Measurements from ENCODE around the gene DENND1B. TPM values are rescaled to one million over a fixed set of nuclear protein-coding genes. Genes with fewer than 3 reads are reported as not detected.
A peak's percentile ranks its signal among the peaks of the same experiment; 100 is the strongest.
"Not testable (repeated sequence)": the region's sequence is repeated elsewhere in the genome, so short reads cannot be mapped to it uniquely, and the experiment has no call there.

DENND1B gene
- total and polyA plus RNA-seq, 2 experiments from 2014 or later, result 9.2 to 21.3 TPM

- in situ Hi-C loops (cut with MboI), result no loop called here
- TF ChIP-seq EZH2phosphoT487 (IDR thresholded peaks at IDR 0.05; ENCODE audit: insufficient read depth, low read depth), result no peak
- no peak for TF ChIP-seq EZH2 (IDR thresholded peaks at IDR 0.05; ENCODE audit: insufficient read depth, poor library complexity, severe bottlenecking)
- peaks cover 8% of the 10 kb centered on the region for H3K4me1 ChIP-seq (ENCODE audit: insufficient read depth)
- H3K9ac ChIP-seq, result no peak overlapping the region
- H3K27ac ChIP-seq, result no peak overlapping the region
- DNase-seq, result no peak
- no peak overlapping the region for H3K4me3 ChIP-seq
- H3K36me3 ChIP-seq (ENCODE audit: low read depth), result no peaks in the 10 kb centered on the region; the same call in 1 of the 2 replicates
- WGBS, 2 experiments (ENCODE audit: low coverage in 1 of 2, low lambda C conversion rate in 2 of 2, missing lambda C conversion rate in 2 of 2), result 63 to 78% methylated on average over 4 of the region's 4 CpGs
- H3K4me2 ChIP-seq (ENCODE audit: unreplicated experiment), result no peak overlapping the region
- H3K27me3 ChIP-seq (replicated peaks; ENCODE audit: insufficient read depth), result no peaks in the 10 kb centered on the region
- no peaks in the 10 kb centered on the region for H4K20me1 ChIP-seq (ENCODE audit: insufficient read depth)
- no peak overlapping the region for H2AFZ ChIP-seq
- peaks cover 78% of the 10 kb centered on the region for H3K79me2 ChIP-seq (ENCODE audit: insufficient read depth)
- no peaks in the 10 kb centered on the region for H3K9me2 ChIP-seq (ENCODE audit: insufficient read depth)
- H3F3A ChIP-seq (ENCODE audit: insufficient read depth), result peaks cover 6% of the 10 kb centered on the region
- no peaks in the 10 kb centered on the region for H3K9me3 ChIP-seq (ENCODE audit: low read depth)
Measured at GRCh38 chr1:197768014-197768805, 7.1 kb downstream of the DENND1B start.

DNA sequence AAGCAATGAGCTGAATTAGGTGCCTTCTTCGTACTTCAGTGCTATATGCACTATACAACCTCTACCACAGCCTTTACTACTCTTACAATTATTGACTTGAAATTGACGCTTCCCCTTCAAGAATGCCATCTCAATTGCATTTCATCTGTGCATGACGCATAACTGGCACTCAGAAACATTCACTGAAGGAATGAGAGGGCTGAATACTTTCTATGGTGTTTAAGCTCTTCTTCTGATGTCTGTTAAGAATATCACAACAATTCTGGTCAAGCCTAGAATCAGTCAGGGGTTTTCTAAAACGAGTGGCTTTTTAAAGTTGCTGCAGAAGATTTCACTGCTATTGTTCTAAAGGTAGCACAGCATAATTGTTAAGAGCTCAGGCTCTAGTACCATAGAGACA, 11.5 kb downstream of the DENND1B start:
- Histone ChIP-seq H3F3A (ENCODE audit: insufficient read depth) (no peaks in the 10 kb centered on the region), H4K20me1 (ENCODE audit: insufficient read depth) (no peaks in the 10 kb centered on the region), H3K9ac (no peak overlapping the region), H3K4me2 (ENCODE audit: unreplicated experiment) (no peak overlapping the region), H3K9me3 (ENCODE audit: low read depth) (no peaks in the 10 kb centered on the region), H3K36me3 (ENCODE audit: low read depth) (no peaks in the 10 kb centered on the region), H2AFZ (no peak overlapping the region), H3K4me3 (no peak overlapping the region), H3K27me3 (replicated peaks; ENCODE audit: insufficient read depth) (no peaks in the 10 kb centered on the region), H3K4me1 (ENCODE audit: insufficient read depth) (no peaks in the 10 kb centered on the region; the same call in 1 of the 2 replicates), H3K27ac (no peak overlapping the region), H3K9me2 (ENCODE audit: insufficient read depth) (no peaks in the 10 kb centered on the region), H3K79me2 (ENCODE audit: insufficient read depth) (peaks cover 43% of the 10 kb centered on the region)
- TF ChIP-seq EZH2 (IDR thresholded peaks at IDR 0.05; ENCODE audit: insufficient read depth, poor library complexity, severe bottlenecking) (no peak), EZH2phosphoT487 (IDR thresholded peaks at IDR 0.05; ENCODE audit: insufficient read depth, low read depth) (no peak)
- 73 to 74% methylated on average over 4 of the region's 4 CpGs for WGBS, 2 experiments (ENCODE audit: low coverage in 1 of 2, low lambda C conversion rate in 2 of 2, missing lambda C conversion rate in 2 of 2)
- in situ Hi-C loops (cut with MboI), result no loop called here
- DNase-seq, result no peak

GRCh38 chr1:197763307-197763706, 12.0 kb downstream of the DENND1B start:
- Histone ChIP-seq H3K36me3 (ENCODE audit: low read depth) (no peaks in the 10 kb centered on the region), H3K9me2 (ENCODE audit: insufficient read depth) (no peaks in the 10 kb centered on the region)
- no peak for TF ChIP-seq EZH2 (IDR thresholded peaks at IDR 0.05; ENCODE audit: insufficient read depth, poor library complexity, severe bottlenecking)
- no peak for TF ChIP-seq EZH2phosphoT487 (IDR thresholded peaks at IDR 0.05; ENCODE audit: insufficient read depth, low read depth)

DNA sequence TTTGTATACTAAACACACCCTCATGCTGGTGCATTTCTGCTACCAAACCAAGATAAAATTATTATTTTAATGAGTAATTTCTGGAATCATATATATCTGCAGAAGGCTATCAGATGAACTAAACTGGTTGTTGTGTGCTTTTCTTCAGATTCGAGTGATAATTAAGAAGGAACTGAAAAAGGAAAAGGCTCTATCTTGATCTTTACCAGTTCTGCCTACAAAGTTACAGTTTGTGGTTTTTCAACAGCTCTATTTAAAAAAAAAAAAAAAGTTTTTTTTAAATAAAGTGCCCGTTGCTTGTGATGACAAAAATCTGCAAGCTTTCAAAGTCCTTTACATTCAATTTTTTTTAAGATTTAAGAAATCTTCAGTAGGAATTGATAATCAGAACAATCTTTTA, 13.6 kb downstream of the DENND1B start:
- Histone ChIP-seq H3K79me2 (ENCODE audit: insufficient read depth) (peaks cover 35% of the 10 kb centered on the region), H3K4me3 (no peak overlapping the region)

More at GRCh38 chr1:197763307-197763706, 12.0 kb downstream of the DENND1B start:
- H3K9me3 ChIP-seq (ENCODE audit: low read depth), result no peaks in the 10 kb centered on the region
- no peaks in the 10 kb centered on the region; the same call in 1 of the 2 replicates for H3K4me1 ChIP-seq (ENCODE audit: insufficient read depth)
- no peaks in the 10 kb centered on the region for H3K27me3 ChIP-seq (replicated peaks; ENCODE audit: insufficient read depth)
- no peak overlapping the region for H3K9ac ChIP-seq
- no peak overlapping the region for H3K4me2 ChIP-seq (ENCODE audit: unreplicated experiment)
- no peaks in the 10 kb centered on the region for H3F3A ChIP-seq (ENCODE audit: insufficient read depth)
- peak; percentile 42 for DNase-seq
- H3K27ac ChIP-seq, result no peak overlapping the region
- no peak overlapping the region for H3K4me3 ChIP-seq
- in situ Hi-C loops (cut with MboI), result no loop called here
- no peaks in the 10 kb centered on the region for H4K20me1 ChIP-seq (ENCODE audit: insufficient read depth)
- H2AFZ ChIP-seq, result no peak overlapping the region
- H3K79me2 ChIP-seq (ENCODE audit: insufficient read depth), result peaks cover 40% of the 10 kb centered on the region

GRCh38 chr1:197755553-197755952, 19.7 kb downstream of the DENND1B start:
- 86 to 90% methylated on average over 4 of the region's 4 CpGs for WGBS, 2 experiments (ENCODE audit: low coverage in 1 of 2, low lambda C conversion rate in 2 of 2, missing lambda C conversion rate in 2 of 2)
- not testable (repeated sequence) for DNase-seq
- H3K79me2 ChIP-seq (ENCODE audit: insufficient read depth), result peaks cover 32% of the 10 kb centered on the region; the same call in 1 of the 2 replicates

More for the DNA sequence above, 13.6 kb downstream of the DENND1B start:
- WGBS, 2 experiments (ENCODE audit: low coverage in 1 of 2, low lambda C conversion rate in 2 of 2, missing lambda C conversion rate in 2 of 2), result 58 to 67% methylated on average over 2 of the region's 2 CpGs
- Histone ChIP-seq H3K9ac (no peak overlapping the region), H3K27ac (no peak overlapping the region), H2AFZ (no peak overlapping the region), H3K27me3 (replicated peaks; ENCODE audit: insufficient read depth) (no peaks in the 10 kb centered on the region), H3K9me2 (ENCODE audit: insufficient read depth) (no peaks in the 10 kb centered on the region), H3K36me3 (ENCODE audit: low read depth) (no peaks in the 10 kb centered on the region), H3F3A (ENCODE audit: insufficient read depth) (no peaks in the 10 kb centered on the region), H4K20me1 (ENCODE audit: insufficient read depth) (no peaks in the 10 kb centered on the region), H3K4me2 (ENCODE audit: unreplicated experiment) (no peak overlapping the region), H3K4me1 (ENCODE audit: insufficient read depth) (no peaks in the 10 kb centered on the region; the same call in 1 of the 2 replicates), H3K9me3 (ENCODE audit: low read depth) (no peaks in the 10 kb centered on the region)
- in situ Hi-C loops (cut with MboI), result no loop called here
- TF ChIP-seq EZH2phosphoT487 (IDR thresholded peaks at IDR 0.05; ENCODE audit: insufficient read depth, low read depth) (no peak), EZH2 (IDR thresholded peaks at IDR 0.05; ENCODE audit: insufficient read depth, poor library complexity, severe bottlenecking) (no peak)
- DNase-seq, result no peak

GRCh38 chr1:197752652-197753164, 22.6 kb downstream of the DENND1B start:
- H4K20me1 ChIP-seq (ENCODE audit: insufficient read depth); H3K27me3 ChIP-seq (replicated peaks; ENCODE audit: insufficient read depth); in situ Hi-C loops (cut with MboI); H3K9ac ChIP-seq; H3K9me2 ChIP-seq (ENCODE audit: insufficient read depth); H3K27ac ChIP-seq; H3K4me2 ChIP-seq (ENCODE audit: unreplicated experiment); H3K36me3 ChIP-seq (ENCODE audit: low read depth); H2AFZ ChIP-seq; H3K9me3 ChIP-seq (ENCODE audit: low read depth); DNase-seq; H3F3A ChIP-seq (ENCODE audit: insufficient read depth); H3K4me3 ChIP-seq; H3K4me1 ChIP-seq (ENCODE audit: insufficient read depth): not testable (repeated sequence)
- H3K79me2 ChIP-seq (ENCODE audit: insufficient read depth), result peaks cover 47% of the 10 kb centered on the region
- WGBS, 2 experiments (ENCODE audit: low coverage in 1 of 2, low lambda C conversion rate in 2 of 2, missing lambda C conversion rate in 2 of 2), result 96 to 100% methylated on average over 6 of the region's 6 CpGs

More at GRCh38 chr1:197755553-197755952, 19.7 kb downstream of the DENND1B start:
- H3K36me3 ChIP-seq (ENCODE audit: low read depth); H3K27me3 ChIP-seq (replicated peaks; ENCODE audit: insufficient read depth); H2AFZ ChIP-seq; H3K4me1 ChIP-seq (ENCODE audit: insufficient read depth); H3K4me3 ChIP-seq; H3K9me3 ChIP-seq (ENCODE audit: low read depth); H3K4me2 ChIP-seq (ENCODE audit: unreplicated experiment); H3K9me2 ChIP-seq (ENCODE audit: insufficient read depth); H4K20me1 ChIP-seq (ENCODE audit: insufficient read depth); H3K27ac ChIP-seq; H3K9ac ChIP-seq; H3F3A ChIP-seq (ENCODE audit: insufficient read depth); in situ Hi-C loops (cut with MboI): not testable (repeated sequence)
